Anterior cingulate cortex (tissue), 58 donors: Measurements from ENCODE around the gene FMN1.

Source experiments
- DNase-seq, 58 donors: peaks; one replicate each; lab custom pipeline; 2025; lab: John Stamatoyannopoulos, UW

FMN1 gene

GRCh38 chr15:32817577-32817976, 376.9 kb downstream of the FMN1 start:
- DNase-seq: no peak

GRCh38 chr15:32807331-32807730, 387.2 kb downstream of the FMN1 start:
- DNase-seq: no peak

DNA sequence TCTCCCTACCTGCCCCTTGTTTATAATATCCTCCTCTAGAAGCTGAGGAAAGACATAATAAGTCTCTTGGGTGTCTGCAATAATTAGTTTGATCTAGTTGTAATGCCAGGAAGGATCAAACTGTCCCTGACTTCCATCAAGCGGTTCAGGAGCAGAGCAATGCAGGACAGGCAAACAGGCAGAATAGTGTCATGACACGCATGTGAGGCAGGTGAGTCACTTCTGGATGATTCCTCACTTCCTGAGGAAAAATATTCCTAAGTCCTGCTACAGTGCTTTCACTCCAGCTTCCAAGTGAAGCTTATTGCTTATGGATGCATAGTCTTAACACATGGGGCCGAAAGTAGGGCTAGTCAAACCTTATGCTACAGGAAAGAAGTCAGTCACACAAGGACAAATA, 390.9 kb downstream of the FMN1 start:
- DNase-seq: no peak

- DNase-seq: no peak
These were observed 392.1 kb downstream of the FMN1 start for GRCh38 chr15:32802286-32802936.

GRCh38 chr15:32799936-32800535, 394.5 kb downstream of the FMN1 start:
- DNase-seq: no peak

DNA sequence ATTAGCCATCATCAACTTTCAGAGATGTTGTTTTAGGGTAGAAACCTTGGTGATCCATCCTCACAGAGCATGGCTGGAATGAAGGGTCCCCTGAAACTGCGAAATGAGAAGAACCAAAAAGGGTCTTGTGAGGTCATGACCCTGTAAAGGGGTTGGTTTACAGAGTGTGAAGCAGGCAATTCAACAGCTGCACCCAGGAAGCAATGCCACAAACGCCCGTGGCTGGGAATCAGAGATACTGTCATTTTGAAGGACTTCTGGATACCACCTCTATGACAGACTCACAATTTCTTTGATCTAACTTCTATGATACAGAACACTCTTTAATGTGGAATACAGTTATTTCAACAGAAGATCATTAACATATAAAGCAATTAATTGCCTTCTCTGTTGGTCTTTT, 397.7 kb downstream of the FMN1 start:
- DNase-seq: no peak

DNA sequence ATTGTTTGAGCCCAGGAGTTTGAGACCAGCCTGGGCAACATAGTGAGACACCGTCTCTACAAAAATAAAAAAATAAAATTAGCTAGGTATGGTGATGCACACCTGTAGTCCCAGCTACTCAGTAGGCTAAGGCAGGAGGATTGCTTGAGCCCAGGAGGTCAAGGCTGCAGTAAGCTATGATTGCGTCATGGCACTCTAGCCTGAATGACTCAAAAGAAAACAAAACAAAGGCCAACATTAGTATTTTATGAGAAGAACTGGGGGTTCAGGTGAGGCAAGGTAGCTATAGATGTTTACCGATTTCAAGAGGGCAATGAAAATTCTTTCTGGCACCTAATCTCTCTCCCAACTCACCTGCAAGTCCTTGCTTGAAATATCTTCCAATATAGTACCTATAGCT, 399.5 kb downstream of the FMN1 start:
- no peak for DNase-seq

DNA sequence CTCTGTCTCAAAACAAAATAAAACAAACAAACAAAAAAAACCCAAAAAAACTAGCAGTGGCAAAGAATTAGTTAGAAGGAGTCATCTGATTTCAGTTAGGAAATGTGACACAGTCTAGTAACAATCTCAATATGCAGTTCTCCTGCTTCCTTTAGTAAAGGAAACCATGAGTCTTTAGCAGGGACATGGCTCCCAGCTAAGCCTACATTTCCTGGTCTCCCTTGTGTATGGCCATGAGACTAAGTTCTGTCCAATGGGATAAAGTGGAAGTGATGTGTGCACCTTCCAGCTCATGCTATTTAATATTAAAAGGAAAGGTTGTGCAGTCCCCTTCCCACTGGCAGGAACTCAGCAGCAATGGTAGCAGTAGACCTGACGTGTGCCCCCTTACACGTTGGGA, 402.1 kb downstream of the FMN1 start:
- no peak for DNase-seq

DNA sequence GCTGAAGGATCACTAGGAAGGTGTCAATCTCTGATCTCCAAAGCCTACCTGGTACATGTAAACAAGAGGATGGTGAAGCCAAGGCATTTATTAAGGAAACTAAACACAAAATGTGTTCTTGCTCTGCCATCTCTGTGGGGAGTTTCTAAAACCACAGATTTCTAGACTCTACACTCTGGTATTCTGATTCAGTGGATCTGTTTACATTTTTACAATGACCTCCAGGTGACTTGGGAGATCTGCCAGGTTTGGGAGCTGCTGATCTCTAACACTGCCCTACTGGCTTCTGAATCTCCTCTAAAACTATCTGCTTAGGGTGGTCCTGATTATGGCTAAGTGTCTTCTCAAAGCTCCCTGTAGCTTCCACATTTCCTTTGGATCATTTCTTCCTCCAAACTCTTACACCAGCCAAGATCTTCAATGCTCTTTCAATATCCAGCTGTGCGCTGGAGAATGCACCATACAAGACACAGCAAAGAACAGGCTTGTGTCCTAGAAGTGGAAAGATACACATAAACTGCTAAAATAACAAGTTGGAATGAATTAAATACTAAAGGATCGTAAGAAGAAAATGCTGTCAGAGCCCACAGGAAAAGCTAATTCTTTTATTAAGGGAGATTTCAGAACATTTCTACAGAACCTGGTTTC, 404.0 kb downstream of the FMN1 start:
- no peak for DNase-seq

DNA sequence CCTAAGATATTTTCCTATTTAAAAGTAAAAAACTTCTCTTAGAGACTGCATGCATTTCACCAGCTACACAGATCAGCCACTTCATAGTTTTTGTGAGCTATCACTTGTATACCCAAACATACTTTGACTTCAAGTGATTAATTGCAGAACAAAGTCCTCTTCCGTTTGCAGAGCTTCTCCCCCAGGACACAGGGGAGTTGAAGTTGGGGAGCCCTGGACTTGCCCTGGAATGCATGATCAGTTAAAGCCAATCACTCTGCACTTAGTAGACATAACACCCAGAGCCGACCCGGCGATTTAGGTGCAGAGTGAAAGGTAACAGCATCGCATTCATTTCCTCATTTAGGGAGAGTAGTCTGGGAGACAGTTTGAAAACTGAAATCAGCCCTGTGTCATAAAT, 406.6 kb downstream of the FMN1 start:
- DNase-seq: no peak

DNA sequence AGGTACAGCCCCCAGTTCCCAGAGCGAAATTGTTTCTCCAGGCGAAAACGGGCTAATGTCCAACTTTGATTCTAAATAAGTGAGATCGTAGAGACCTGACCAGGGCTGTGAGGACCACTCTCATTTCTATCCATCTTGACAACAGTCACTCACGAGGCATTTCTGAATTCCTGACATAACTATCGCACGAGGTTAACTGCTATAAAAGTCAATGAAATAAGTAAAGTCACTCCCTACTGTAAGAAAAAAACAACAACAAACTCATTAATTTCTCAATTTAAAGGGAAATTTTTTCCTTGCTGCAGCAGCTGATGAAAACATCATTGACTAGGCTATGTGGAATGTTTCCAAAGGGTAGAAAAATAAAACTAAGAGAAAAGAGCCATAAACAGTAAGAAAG, 407.6 kb downstream of the FMN1 start:
- DNase-seq: no peak

- no peak for DNase-seq
These were observed 409.9 kb downstream of the FMN1 start for GRCh38 chr15:32784581-32784980.

- DNase-seq: no peak
These were observed 412.7 kb downstream of the FMN1 start for GRCh38 chr15:32781781-32782180.

DNA sequence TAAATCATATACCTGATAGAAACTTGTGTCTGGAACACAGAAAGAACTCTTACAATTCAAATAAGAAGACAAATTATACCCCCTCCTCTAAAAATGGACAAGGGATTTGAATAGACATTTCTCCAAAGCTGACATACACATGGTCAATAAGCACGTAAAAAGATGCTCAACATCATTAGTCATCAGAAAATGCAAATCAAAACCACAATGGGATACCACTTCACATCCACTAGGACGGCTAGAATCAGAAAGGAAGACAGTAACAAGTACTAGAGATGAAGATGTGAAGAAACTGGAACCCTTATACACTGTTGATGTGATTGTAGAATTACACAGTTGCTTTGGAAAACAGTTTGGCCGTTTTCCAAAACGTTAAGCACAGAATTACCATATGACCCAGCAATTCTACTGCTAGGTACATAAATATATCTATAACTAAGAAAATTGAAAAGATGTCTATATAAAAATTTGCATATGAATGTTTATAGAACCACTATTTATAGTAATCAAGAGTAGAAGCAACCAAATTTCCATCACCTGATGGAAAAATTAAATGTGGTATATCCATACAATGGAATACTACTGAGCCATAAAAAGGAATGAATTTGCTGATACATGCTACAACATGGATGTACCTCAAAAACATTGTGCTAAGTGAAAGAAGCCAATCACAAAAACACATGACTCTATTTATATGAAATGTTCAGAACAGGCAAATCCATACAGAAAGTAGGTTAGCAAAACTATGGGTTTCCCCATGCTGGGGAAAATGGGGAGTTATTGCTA, 415.9 kb downstream of the FMN1 start:
- no peak for DNase-seq

- DNase-seq: no peak
These were observed 419.4 kb downstream of the FMN1 start for GRCh38 chr15:32775103-32775502.

DNA sequence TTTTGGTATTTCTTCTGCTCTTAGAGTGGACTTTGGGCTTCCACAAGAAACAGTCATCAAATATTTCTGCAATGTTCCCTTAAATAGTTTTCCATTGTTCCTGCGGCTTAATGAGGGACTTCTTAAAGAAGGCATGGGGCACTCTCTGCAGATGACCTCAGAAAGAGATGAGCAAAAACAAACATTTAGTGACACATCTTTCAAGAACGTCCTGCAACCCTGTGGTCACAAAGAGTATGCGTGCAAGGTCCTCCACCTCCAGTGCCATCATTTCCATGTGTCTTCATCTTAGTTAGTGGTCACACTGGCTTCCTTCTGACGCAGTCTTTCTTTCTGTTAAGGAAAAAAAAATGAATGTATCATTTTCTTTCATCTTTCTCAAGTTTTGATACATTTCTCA, 420.5 kb downstream of the FMN1 start:
- no peak for DNase-seq

DNA sequence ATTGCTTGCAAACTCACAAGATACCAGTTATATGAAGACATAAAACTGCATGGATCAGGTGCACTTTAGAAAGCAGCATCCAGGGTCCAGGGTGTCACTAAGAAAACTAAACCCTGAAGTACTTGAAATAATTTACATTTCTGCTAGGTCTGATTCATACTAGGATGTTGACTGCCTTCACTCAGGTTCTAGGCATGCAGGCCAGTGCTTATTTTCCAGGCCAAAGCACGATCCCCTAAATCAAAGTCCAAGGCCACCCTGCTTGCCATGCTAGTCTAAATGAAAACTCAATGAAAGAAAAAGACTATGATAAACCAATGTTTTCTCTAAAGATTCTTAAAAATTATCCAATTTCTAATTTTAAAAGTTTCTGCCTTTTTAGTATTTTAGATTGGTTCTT, 427.3 kb downstream of the FMN1 start:
- no peak for DNase-seq

- no peak for DNase-seq
These were observed 428.4 kb downstream of the FMN1 start for GRCh38 chr15:32766101-32766500.

DNA sequence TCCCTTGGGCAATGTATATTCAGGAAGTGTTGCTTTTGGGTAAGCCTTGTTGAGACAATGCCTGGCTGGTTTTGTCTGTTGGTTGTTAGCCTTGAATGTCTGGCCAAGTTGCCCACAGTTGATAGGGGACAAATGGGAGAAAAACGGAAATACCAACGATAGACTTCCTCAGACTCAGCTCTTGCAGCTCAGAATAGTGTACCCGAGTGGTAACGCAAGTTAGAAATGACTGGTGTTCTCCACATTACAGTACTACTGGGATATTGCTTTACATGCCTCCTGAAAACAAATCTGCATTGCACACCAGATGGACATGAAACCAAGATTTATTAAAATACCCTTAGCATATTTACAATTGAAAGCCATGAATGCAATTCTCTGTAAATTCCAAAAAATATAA, 429.3 kb downstream of the FMN1 start:
- DNase-seq: no peak

DNA sequence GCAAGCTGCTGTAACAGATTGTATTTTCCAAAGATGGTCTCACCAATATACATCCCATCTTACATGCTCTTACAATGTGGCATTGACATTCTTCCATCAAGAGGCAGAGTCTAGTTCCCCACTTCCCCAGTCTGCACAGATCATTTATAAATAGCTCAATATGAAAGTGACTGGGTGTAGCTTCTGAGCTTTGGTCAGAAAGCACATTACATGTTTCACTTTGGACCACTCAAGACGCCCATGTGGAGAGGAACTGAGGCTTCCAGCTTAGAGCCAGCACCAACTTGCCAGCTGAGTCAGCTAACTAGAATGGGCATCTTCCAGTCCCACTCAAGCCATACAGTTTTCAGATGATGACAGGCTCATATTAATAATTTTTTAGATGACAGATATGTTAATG, 431.2 kb downstream of the FMN1 start:
- DNase-seq: no peak

DNA sequence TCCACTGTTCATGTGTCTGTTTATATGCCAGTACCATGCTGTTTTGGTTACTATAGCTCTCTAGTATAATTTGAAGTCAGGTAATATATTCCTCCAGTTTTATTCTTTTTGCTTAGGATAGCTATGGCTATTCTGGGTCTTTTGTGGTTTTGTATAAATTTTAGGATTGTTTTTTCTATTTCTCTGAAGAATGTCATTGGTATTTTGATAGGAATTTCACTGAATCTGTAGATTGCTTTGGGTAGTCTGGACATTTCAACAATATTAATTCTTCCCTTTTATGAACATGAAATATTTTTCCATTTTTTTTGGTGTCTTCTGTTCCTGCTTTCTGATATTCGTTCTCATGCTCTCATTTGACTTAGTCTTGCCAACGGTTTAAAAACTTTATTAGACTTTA, 437.1 kb downstream of the FMN1 start:
- no peak for DNase-seq

DNA sequence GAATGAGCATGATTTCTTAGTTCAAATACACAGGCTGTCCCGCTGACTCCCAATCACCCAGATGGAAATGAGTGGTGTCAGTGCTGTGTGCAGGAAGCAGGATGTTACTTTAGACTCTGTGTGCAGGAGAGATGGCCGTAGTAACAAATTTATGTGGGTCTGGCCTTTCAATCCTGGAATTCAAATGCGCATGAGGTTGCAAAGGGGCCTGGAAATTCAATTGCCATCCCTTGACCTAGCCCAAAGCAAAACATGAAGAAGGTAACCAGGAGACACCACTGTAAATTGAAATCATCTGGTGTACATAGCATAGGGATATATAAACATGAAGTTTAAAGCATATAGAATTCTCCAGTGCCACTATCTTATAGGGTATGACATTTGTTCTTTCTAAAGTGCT, 443.5 kb downstream of the FMN1 start:
- DNase-seq: no peak
